Measurements from ENCODE around the gene FGD5. TPM values are rescaled to one million over a fixed set of nuclear protein-coding genes. Genes with fewer than 3 reads are reported as not detected.

Gene FGD5
- total and polyA plus RNA-seq, 2 experiments from 2014 or later: 7.4 to 12.2 TPM

DNA sequence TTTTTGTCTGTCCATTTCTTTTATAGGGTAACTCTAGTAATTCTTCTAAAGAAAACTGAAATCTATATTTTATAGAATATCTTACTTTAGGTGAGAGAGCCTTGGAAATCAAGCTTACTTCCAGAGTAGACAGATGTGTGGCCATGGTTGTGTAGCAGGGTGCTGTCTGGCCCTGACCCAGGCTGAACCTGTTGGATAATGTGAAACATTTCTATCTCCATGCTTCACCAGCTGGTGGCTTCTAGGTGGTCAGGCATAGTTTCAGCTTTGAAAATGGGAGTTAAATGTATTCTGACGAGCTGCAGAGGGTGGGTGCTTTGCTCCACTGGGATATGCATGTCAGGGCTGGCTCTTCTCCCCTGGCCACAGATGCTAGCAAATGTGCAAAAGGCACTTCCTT, 107.8 kb downstream of the FGD5 start (continued):
- TF ChIP-seq ZNF462 (CRISPR knock-in tag; IDR thresholded peaks at IDR 0.05) (no peak), CREB1 (CRISPR knock-in tag; IDR thresholded peaks at IDR 0.05; ENCODE audit: low read depth) (no peak)
- TF ChIP-seq, protein P1, sequence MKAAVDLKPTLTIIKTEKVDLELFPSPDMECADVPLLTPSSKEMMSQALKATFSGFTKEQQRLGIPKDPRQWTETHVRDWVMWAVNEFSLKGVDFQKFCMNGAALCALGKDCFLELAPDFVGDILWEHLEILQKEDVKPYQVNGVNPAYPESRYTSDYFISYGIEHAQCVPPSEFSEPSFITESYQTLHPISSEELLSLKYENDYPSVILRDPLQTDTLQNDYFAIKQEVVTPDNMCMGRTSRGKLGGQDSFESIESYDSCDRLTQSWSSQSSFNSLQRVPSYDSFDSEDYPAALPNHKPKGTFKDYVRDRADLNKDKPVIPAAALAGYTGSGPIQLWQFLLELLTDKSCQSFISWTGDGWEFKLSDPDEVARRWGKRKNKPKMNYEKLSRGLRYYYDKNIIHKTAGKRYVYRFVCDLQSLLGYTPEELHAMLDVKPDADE (IDR thresholded peaks at IDR 0.05): no peak

GRCh38 chr3:14927308-14927707, 108.5 kb downstream of the FGD5 start:
- Histone ChIP-seq H3K36me3 (ENCODE audit: insufficient read depth) (no peaks in the 10 kb centered on the region), H3K79me2 (replicated peaks; ENCODE audit: insufficient read depth) (no peaks in the 10 kb centered on the region), H3K4me1 (ENCODE audit: insufficient read depth) (no peaks in the 10 kb centered on the region), H3K9me2 (ENCODE audit: insufficient read depth) (no peaks in the 10 kb centered on the region), H3F3A (replicated peaks; ENCODE audit: low read depth) (no peaks in the 10 kb centered on the region), H2AFZ (no peak overlapping the region), H3K4me2 (no peak overlapping the region), H3K27ac (ENCODE audit: low read depth) (no peak overlapping the region), H4K20me1 (replicated peaks; ENCODE audit: insufficient read depth) (no peaks in the 10 kb centered on the region), H3K4me3 (no peak overlapping the region), H3K27me3 (ENCODE audit: insufficient read depth) (no peaks in the 10 kb centered on the region)
- Mint-ChIP-seq H3K9me3 (no peaks in the 10 kb centered on the region), H3K27ac (no peak overlapping the region), H3K4me3 (no peak overlapping the region), H3K27me3 (ENCODE audit: insufficient read depth, low read depth, poor library complexity) (peaks cover 9% of the 10 kb centered on the region), H3K4me1 (peaks cover 5% of the 10 kb centered on the region), H3K36me3 (ENCODE audit: low read depth) (no peaks in the 10 kb centered on the region)
- DNase-seq (ENCODE audit: low spot score): no peak
- no peak for ATAC-seq
- TF ChIP-seq, protein P2, sequence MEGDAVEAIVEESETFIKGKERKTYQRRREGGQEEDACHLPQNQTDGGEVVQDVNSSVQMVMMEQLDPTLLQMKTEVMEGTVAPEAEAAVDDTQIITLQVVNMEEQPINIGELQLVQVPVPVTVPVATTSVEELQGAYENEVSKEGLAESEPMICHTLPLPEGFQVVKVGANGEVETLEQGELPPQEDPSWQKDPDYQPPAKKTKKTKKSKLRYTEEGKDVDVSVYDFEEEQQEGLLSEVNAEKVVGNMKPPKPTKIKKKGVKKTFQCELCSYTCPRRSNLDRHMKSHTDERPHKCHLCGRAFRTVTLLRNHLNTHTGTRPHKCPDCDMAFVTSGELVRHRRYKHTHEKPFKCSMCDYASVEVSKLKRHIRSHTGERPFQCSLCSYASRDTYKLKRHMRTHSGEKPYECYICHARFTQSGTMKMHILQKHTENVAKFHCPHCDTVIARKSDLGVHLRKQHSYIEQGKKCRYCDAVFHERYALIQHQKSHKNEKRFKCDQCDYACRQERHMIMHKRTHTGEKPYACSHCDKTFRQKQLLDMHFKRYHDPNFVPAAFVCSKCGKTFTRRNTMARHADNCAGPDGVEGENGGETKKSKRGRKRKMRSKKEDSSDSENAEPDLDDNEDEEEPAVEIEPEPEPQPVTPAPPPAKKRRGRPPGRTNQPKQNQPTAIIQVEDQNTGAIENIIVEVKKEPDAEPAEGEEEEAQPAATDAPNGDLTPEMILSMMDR (conservative IDR thresholded peaks at IDR 0.05; ENCODE audit: low read depth in 2 of 2): no peak
- TF ChIP-seq JUNB (IDR thresholded peaks at IDR 0.05; ENCODE audit: unreplicated experiment): no peak
- TF ChIP-seq EZH2phosphoT487 (IDR thresholded peaks at IDR 0.05; ENCODE audit: unreplicated experiment): no peak
- TF ChIP-seq, protein P3, sequence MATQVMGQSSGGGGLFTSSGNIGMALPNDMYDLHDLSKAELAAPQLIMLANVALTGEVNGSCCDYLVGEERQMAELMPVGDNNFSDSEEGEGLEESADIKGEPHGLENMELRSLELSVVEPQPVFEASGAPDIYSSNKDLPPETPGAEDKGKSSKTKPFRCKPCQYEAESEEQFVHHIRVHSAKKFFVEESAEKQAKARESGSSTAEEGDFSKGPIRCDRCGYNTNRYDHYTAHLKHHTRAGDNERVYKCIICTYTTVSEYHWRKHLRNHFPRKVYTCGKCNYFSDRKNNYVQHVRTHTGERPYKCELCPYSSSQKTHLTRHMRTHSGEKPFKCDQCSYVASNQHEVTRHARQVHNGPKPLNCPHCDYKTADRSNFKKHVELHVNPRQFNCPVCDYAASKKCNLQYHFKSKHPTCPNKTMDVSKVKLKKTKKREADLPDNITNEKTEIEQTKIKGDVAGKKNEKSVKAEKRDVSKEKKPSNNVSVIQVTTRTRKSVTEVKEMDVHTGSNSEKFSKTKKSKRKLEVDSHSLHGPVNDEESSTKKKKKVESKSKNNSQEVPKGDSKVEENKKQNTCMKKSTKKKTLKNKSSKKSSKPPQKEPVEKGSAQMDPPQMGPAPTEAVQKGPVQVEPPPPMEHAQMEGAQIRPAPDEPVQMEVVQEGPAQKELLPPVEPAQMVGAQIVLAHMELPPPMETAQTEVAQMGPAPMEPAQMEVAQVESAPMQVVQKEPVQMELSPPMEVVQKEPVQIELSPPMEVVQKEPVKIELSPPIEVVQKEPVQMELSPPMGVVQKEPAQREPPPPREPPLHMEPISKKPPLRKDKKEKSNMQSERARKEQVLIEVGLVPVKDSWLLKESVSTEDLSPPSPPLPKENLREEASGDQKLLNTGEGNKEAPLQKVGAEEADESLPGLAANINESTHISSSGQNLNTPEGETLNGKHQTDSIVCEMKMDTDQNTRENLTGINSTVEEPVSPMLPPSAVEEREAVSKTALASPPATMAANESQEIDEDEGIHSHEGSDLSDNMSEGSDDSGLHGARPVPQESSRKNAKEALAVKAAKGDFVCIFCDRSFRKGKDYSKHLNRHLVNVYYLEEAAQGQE (IDR thresholded peaks at IDR 0.05; ENCODE audit: unreplicated experiment): no peak
